GM23338 (cell line): ENCODE measurements around the gene USP20. TPM values are rescaled to one million over a fixed set of nuclear protein-coding genes. Genes with fewer than 3 reads are reported as not detected.

Experiments
- ATAC-seq: fragments of 200-7000 bp; cut with Tn5 transposase; 3 replicates; pipeline ENCODE4 v1.9.1; 2020
- DNase-seq: peaks from one replicate; pipeline ENCODE4 v3.0.0-alpha.2; 2015; ENCODE audit warnings: low spot score
- H2AFZ ChIP-seq: fragments of 200-600 bp; sonication (generic); 2 replicates; pipeline ENCODE4 v1.8.0; 2016; ENCODE audit warnings: antibody characterized with exemption, mild to moderate bottlenecking, moderate library complexity
- H3F3A ChIP-seq: fragments of 200-600 bp; sonication (generic); replicated peaks from 2 replicates; pipeline ENCODE4 v1.8.0; 2017; ENCODE audit warnings: antibody characterized with exemption, mixed run types, low read depth
- H3K27ac ChIP-seq: fragments of 200-600 bp; sonication (generic); 2 replicates; pipeline ENCODE4 v1.6.1; 2016; ENCODE audit warnings: low read depth
- H3K27me3 ChIP-seq: fragments of 200-600 bp; sonication (generic); 2 replicates; pipeline ENCODE4 v1.8.0; 2016; ENCODE audit warnings: mild to moderate bottlenecking, mixed run types, moderate library complexity; ENCODE audit not compliant: insufficient read depth
- H3K36me3 ChIP-seq: fragments of 200-600 bp; sonication (generic); 2 replicates; pipeline ENCODE4 v1.8.0; 2016; ENCODE audit warnings: mild to moderate bottlenecking; ENCODE audit not compliant: insufficient read depth
- H3K4me1 ChIP-seq: fragments of 200-600 bp; sonication (generic); 2 replicates; pipeline ENCODE4 v1.8.0; 2016; ENCODE audit warnings: mild to moderate bottlenecking, moderate library complexity; ENCODE audit not compliant: insufficient read depth
- H3K4me2 ChIP-seq: fragments of 200-600 bp; sonication (generic); 2 replicates; pipeline ENCODE4 v1.7.1; 2017; ENCODE audit warnings: mixed run types
- H3K4me3 ChIP-seq: fragments of 200-600 bp; sonication (generic); 2 replicates; pipeline ENCODE4 v1.6.1; 2016; ENCODE audit warnings: mixed run types
- H3K79me2 ChIP-seq: fragments of 200-600 bp; sonication (generic); replicated peaks from 2 replicates; pipeline ENCODE4 v1.8.0; 2017; ENCODE audit warnings: mild to moderate bottlenecking; ENCODE audit not compliant: insufficient read depth
- H3K9me2 ChIP-seq: fragments of 200-600 bp; sonication (generic); 2 replicates; pipeline ENCODE4 v1.8.0; 2017; ENCODE audit not compliant: insufficient read depth
- H4K20me1 ChIP-seq: fragments of 200-600 bp; sonication (generic); replicated peaks from 2 replicates; pipeline ENCODE4 v1.8.0; 2017; ENCODE audit warnings: mild to moderate bottlenecking; ENCODE audit not compliant: insufficient read depth
- H3K27ac Mint-ChIP-seq: 2 replicates; pipeline ENCODE4 v1.8.0; 2020; ENCODE audit warnings: inconsistent platforms, mild to moderate bottlenecking, moderate library complexity, mixed read lengths
- H3K27me3 Mint-ChIP-seq: 3 replicates; pipeline ENCODE4 v1.8.0; 2022; ENCODE audit warnings: low read depth, mild to moderate bottlenecking, moderate library complexity, mixed read lengths, inconsistent platforms; ENCODE audit not compliant: insufficient read depth, poor library complexity
- H3K36me3 Mint-ChIP-seq: 3 replicates; pipeline ENCODE4 v1.8.0; 2021; ENCODE audit warnings: low read depth, mild to moderate bottlenecking, inconsistent platforms, moderate library complexity, mixed read lengths
- H3K4me1 Mint-ChIP-seq: 3 replicates; pipeline ENCODE4 v1.8.0; 2020; ENCODE audit warnings: mild to moderate bottlenecking, inconsistent platforms, mixed read lengths
- H3K4me3 Mint-ChIP-seq: 3 replicates; pipeline ENCODE4 v1.8.0; 2021; ENCODE audit warnings: moderate library complexity, mild to moderate bottlenecking, inconsistent platforms, mixed read lengths
- H3K9me3 Mint-ChIP-seq: 3 replicates; pipeline ENCODE4 v1.8.0; 2020; ENCODE audit warnings: moderate library complexity, mild to moderate bottlenecking, inconsistent platforms, mixed read lengths
- EZH2 ChIP-seq: fragments of 200-600 bp; sonication (generic); IDR thresholded peaks from one replicate; pipeline ENCODE4 v1.8.0; 2017; ENCODE audit warnings: antibody characterized with exemption, mild to moderate bottlenecking, low read depth; ENCODE audit not compliant: unreplicated experiment
- EZH2phosphoT487 ChIP-seq: fragments of 200-600 bp; sonication (generic); IDR thresholded peaks from one replicate; pipeline ENCODE4 v1.8.1; 2018; ENCODE audit warnings: antibody characterized with exemption; ENCODE audit not compliant: unreplicated experiment
- JUNB ChIP-seq: IDR thresholded peaks from one replicate; pipeline ENCODE4 v1.6.1; 2016; ENCODE audit warnings: antibody characterized with exemption; ENCODE audit not compliant: unreplicated experiment
- NANOG ChIP-seq: IDR thresholded peaks from 2 replicates; pipeline ENCODE4 v1.6.1; 2016; ENCODE audit warnings: antibody characterized with exemption, borderline replicate concordance
- POLR2AphosphoS5 ChIP-seq: IDR thresholded peaks from 2 replicates; pipeline ENCODE4 v1.6.1; 2016; ENCODE audit warnings: antibody characterized with exemption, low read depth
- STAT1 ChIP-seq: IDR thresholded peaks from one replicate; pipeline ENCODE4 v1.6.1; 2016; ENCODE audit warnings: antibody characterized with exemption; ENCODE audit not compliant: unreplicated experiment
- ZNF114 ChIP-seq: fragments of 250-450 bp; sonication (Bioruptor Pico); IDR thresholded peaks from 2 replicates; pipeline ENCODE4 v1.5.0; 2020; ENCODE audit warnings: mild to moderate bottlenecking, moderate library complexity
- ZNF331 ChIP-seq: fragments of 250-450 bp; sonication (Bioruptor Pico); IDR thresholded peaks from 2 replicates; pipeline ENCODE4 v1.5.0; 2020; ENCODE audit warnings: low read depth, mild to moderate bottlenecking, moderate library complexity
- ZNF462 ChIP-seq: fragments of 250-450 bp; sonication (Bioruptor Pico); IDR thresholded peaks from 2 replicates; pipeline ENCODE4 v1.5.0; 2020; ENCODE audit warnings: mild to moderate bottlenecking, moderate library complexity
- polyA plus RNA-seq: library from polyadenylated mRNA; unstranded; fragments of >200 nt; fragmentation: Nextera tagmentation; extraction: Ambion mirVana; gene quantifications from 2 replicates; pipeline ENCODE4 v1.2.1, GENCODE V29; 2016
- total RNA-seq: library from RNA; depleted of rRNA; stranded (reverse); fragments of >200 nt; shearing (Covaris generic); gene quantifications from 2 replicates; pipeline ENCODE4 v1.2.3, GENCODE V29; 2014
- TF ChIP-seq, protein P1 (sequence below): IDR thresholded peaks from 2 replicates; pipeline ENCODE4 v1.6.1; 2016; ENCODE audit warnings: antibody characterized with exemption
- TF ChIP-seq, protein P2 (sequence below), 2 experiments: fragments of 200-600 bp in 1 of 2; sonication (generic) in 1 of 2; conservative IDR thresholded peaks; 2 replicates each; pipeline versions ENCODE4 v1.5.1 to v1.6.1; 2016 to 2017; ENCODE audit warnings: antibody characterized with exemption in 2 of 2, low read depth in 2 of 2, mild to moderate bottlenecking in 2 of 2, moderate library complexity in 1 of 2

Gene USP20
- total and polyA plus RNA-seq, 2 experiments from 2014 or later: 10.4 to 13.0 TPM

- TF ChIP-seq, protein P1, sequence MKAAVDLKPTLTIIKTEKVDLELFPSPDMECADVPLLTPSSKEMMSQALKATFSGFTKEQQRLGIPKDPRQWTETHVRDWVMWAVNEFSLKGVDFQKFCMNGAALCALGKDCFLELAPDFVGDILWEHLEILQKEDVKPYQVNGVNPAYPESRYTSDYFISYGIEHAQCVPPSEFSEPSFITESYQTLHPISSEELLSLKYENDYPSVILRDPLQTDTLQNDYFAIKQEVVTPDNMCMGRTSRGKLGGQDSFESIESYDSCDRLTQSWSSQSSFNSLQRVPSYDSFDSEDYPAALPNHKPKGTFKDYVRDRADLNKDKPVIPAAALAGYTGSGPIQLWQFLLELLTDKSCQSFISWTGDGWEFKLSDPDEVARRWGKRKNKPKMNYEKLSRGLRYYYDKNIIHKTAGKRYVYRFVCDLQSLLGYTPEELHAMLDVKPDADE: no peak
- TF ChIP-seq ZNF114 (CRISPR knock-in tag): no peak
- no peak for TF ChIP-seq STAT1
- TF ChIP-seq NANOG: no peak
- TF ChIP-seq, protein P2, sequence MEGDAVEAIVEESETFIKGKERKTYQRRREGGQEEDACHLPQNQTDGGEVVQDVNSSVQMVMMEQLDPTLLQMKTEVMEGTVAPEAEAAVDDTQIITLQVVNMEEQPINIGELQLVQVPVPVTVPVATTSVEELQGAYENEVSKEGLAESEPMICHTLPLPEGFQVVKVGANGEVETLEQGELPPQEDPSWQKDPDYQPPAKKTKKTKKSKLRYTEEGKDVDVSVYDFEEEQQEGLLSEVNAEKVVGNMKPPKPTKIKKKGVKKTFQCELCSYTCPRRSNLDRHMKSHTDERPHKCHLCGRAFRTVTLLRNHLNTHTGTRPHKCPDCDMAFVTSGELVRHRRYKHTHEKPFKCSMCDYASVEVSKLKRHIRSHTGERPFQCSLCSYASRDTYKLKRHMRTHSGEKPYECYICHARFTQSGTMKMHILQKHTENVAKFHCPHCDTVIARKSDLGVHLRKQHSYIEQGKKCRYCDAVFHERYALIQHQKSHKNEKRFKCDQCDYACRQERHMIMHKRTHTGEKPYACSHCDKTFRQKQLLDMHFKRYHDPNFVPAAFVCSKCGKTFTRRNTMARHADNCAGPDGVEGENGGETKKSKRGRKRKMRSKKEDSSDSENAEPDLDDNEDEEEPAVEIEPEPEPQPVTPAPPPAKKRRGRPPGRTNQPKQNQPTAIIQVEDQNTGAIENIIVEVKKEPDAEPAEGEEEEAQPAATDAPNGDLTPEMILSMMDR (conservative IDR thresholded peaks at IDR 0.05; ENCODE audit: low read depth in 2 of 2): no peak
- TF ChIP-seq EZH2: no peak
These were observed 67.5 kb downstream of the USP20 start (continued) for GRCh38 chr9:129902740-129903134.

GRCh38 chr9:129904734-129905133 is 69.5 kb downstream of the USP20 start:
- H3K9me3 Mint-ChIP-seq: no peaks in the 10 kb centered on the region; the same call in 2 of the 3 replicates
- Histone ChIP-seq H2AFZ (no peak overlapping the region), H3K27me3 (no peaks in the 10 kb centered on the region), H3K4me2 (no peak overlapping the region), H3K79me2 (no peaks in the 10 kb centered on the region), H3K9me2 (no peaks in the 10 kb centered on the region), H4K20me1 (no peaks in the 10 kb centered on the region), H3K4me1 (peaks cover 7% of the 10 kb centered on the region; the same call in 1 of the 2 replicates), H3K36me3 (peaks cover 8% of the 10 kb centered on the region; the same call in 1 of the 2 replicates), H3K4me3 (no peak overlapping the region), H3F3A (0 out of 2 replicates have a peak, but pooled peaks cover under 1% of the 10 kb centered on the region), H3K27ac (no peak overlapping the region)
- peaks cover 4% of the 10 kb centered on the region for H3K27me3 Mint-ChIP-seq
- H3K4me1 Mint-ChIP-seq: peaks cover 16% of the 10 kb centered on the region
- DNase-seq (no peak), ATAC-seq (no peak)
- H3K27ac Mint-ChIP-seq: no peak overlapping the region
- H3K4me3 Mint-ChIP-seq: no peak overlapping the region
- H3K36me3 Mint-ChIP-seq: peaks cover 33% of the 10 kb centered on the region
- TF ChIP-seq ZNF462 (CRISPR knock-in tag) (no peak), STAT1 (no peak), EZH2 (no peak), ZNF114 (CRISPR knock-in tag) (no peak), EZH2phosphoT487 (no peak), ZNF331 (no peak), NANOG (no peak), POLR2AphosphoS5 (no peak), JUNB (no peak)
- TF ChIP-seq, protein P2 (conservative IDR thresholded peaks at IDR 0.05; ENCODE audit: low read depth in 2 of 2): no peak
